Memory B cell (primary cell): ENCODE results near the gene ADORA2A.

Experiments used
- ATAC-seq: fragments of 150-1000 bp; cut with Tn5 transposase; 2 replicates; pipeline ENCODE4 v1.10.0; 2021; ENCODE audit warnings: low read depth, mild to moderate bottlenecking, moderate library complexity
- DNase-seq, 2 donors: peaks; one replicate each; pipeline ENCODE4 v3.0.0; 2022; ENCODE audit warnings: low spot score in 2 of 2
- H3K27ac Mint-ChIP-seq: one replicate; pipeline ENCODE4 v1.8.0; 2022; ENCODE audit warnings: mild to moderate bottlenecking, moderate library complexity, mixed read lengths
- H3K27me3 Mint-ChIP-seq: one replicate; pipeline ENCODE4 v1.8.0; 2022; ENCODE audit warnings: mixed read lengths
- H3K36me3 Mint-ChIP-seq: one replicate; pipeline ENCODE4 v1.8.0; 2022; ENCODE audit warnings: mild to moderate bottlenecking, mixed read lengths
- H3K4me1 Mint-ChIP-seq: one replicate; pipeline ENCODE4 v1.8.0; 2022; ENCODE audit warnings: mixed read lengths
- H3K4me3 Mint-ChIP-seq: one replicate; pipeline ENCODE4 v1.8.0; 2022; ENCODE audit warnings: mild to moderate bottlenecking, moderate library complexity, mixed read lengths
- H3K9me3 Mint-ChIP-seq: one replicate; pipeline ENCODE4 v1.8.0; 2022; ENCODE audit warnings: mixed read lengths

ADORA2A gene

GRCh38 chr22:24455039-24455438, 27.6 kb downstream of the ADORA2A start:
- Mint-ChIP-seq H3K36me3 (peaks cover 3% of the 10 kb centered on the region), H3K27me3 (no peaks in the 10 kb centered on the region), H3K27ac (no peak overlapping the region), H3K4me3 (no peak overlapping the region), H3K9me3 (peaks cover 2% of the 10 kb centered on the region), H3K4me1 (peaks cover 7% of the 10 kb centered on the region)
- ATAC-seq (no peak), DNase-seq (no peak)

DNA sequence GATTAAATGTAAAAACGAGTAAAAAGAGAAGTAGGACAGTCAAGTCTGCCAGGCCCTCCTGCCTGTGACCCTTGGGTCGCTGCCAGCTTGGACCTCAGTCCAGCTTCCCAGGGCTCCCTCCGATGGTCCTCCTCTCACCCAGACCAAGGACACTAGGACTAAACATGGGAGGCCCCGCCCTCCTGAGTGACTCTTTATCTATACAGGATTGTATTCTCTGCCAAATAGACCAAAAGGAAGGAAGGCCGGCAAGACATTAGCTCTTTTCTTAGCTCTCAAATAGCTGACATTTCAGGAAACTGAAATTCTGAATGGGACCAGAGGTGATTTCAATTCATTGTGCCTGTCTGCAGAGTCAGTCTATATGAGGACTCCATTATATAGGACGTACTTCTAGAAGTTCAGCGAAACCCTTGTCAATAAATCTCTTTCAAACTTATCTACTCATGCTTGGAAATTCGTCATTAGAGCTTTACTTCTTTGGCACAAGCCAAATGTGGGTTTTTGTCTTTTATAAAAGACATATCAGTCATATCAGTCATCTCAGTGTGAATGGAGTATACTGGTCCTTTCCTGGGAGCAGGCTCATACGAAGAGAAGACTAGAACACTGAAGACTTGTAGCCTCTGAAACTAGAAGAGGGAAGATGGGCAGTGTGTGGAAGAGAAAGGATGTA, 28.5 kb downstream of the ADORA2A start:
- Mint-ChIP-seq H3K4me3 (no peak overlapping the region), H3K27me3 (no peaks in the 10 kb centered on the region), H3K36me3 (no peaks in the 10 kb centered on the region), H3K27ac (no peak overlapping the region), H3K9me3 (no peaks in the 10 kb centered on the region), H3K4me1 (peaks cover 2% of the 10 kb centered on the region)
- DNase-seq (no peak), ATAC-seq (no peak)

DNA sequence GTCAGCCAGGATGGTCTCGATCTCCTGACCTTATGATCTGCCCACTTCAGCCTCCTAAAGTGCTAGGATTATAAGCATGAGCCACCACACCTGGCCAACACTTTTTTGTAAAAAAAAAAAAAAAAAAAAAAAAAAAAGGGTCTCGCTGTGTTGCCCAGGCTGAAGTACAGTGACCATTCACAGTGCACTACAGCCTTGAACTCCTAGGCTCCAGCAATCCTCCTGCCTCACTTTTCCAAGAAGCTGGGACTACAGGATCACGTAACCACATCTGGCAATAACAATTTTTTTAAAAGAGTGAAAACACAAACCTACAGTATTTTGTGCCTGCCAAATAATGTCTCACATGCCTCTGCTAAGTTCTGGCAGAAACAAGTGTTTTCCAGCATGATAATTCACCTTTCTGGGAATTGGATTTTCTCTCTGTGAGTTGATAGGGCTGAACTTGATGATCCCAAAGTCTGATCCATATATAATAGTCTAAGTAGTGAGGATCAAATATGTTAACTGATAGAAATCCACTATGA, 30.6 kb downstream of the ADORA2A start:
- DNase-seq (no peak), ATAC-seq (no peak)
- no peak overlapping the region for H3K27ac Mint-ChIP-seq
- H3K4me3 Mint-ChIP-seq, result no peak overlapping the region
- H3K9me3 Mint-ChIP-seq, result peaks cover 1% of the 10 kb centered on the region
- peaks cover 3% of the 10 kb centered on the region for H3K4me1 Mint-ChIP-seq
- H3K27me3 Mint-ChIP-seq, result no peaks in the 10 kb centered on the region
- peaks cover 2% of the 10 kb centered on the region for H3K36me3 Mint-ChIP-seq

GRCh38 chr22:24459911-24460310, 32.5 kb downstream of the ADORA2A start:
- DNase-seq, result no peak
- H3K27me3 Mint-ChIP-seq, result no peaks in the 10 kb centered on the region
- H3K36me3 Mint-ChIP-seq, result peaks cover 5% of the 10 kb centered on the region
- no peak overlapping the region for H3K4me3 Mint-ChIP-seq
- peaks cover 3% of the 10 kb centered on the region for H3K9me3 Mint-ChIP-seq
- H3K4me1 Mint-ChIP-seq, result peaks cover 9% of the 10 kb centered on the region
- no peak for ATAC-seq
- H3K27ac Mint-ChIP-seq, result no peak overlapping the region

GRCh38 chr22:24460418-24461089, 33.2 kb downstream of the ADORA2A start:
- no peak overlapping the region for H3K27ac Mint-ChIP-seq
- no peak for ATAC-seq
- peaks cover 5% of the 10 kb centered on the region for H3K36me3 Mint-ChIP-seq
- H3K4me3 Mint-ChIP-seq, result no peak overlapping the region
- no peak for DNase-seq
- H3K4me1 Mint-ChIP-seq, result peaks cover 10% of the 10 kb centered on the region
- peaks cover 3% of the 10 kb centered on the region for H3K9me3 Mint-ChIP-seq
- H3K27me3 Mint-ChIP-seq, result no peaks in the 10 kb centered on the region

GRCh38 chr22:24463071-24463760, 35.8 kb downstream of the ADORA2A start:
- Mint-ChIP-seq H3K27ac (peak overlapping the region; percentile 91), H3K36me3 (peaks cover 5% of the 10 kb centered on the region), H3K4me1 (peaks cover 19% of the 10 kb centered on the region), H3K9me3 (peaks cover 3% of the 10 kb centered on the region), H3K27me3 (no peaks in the 10 kb centered on the region), H3K4me3 (no peak overlapping the region)
- no peak for DNase-seq
- ATAC-seq, result peak; percentile 62

- DNase-seq (no peak), ATAC-seq (no peak)
- Mint-ChIP-seq H3K4me1 (peaks cover 17% of the 10 kb centered on the region), H3K27me3 (no peaks in the 10 kb centered on the region), H3K27ac (no peak overlapping the region), H3K4me3 (no peak overlapping the region), H3K36me3 (peaks cover 5% of the 10 kb centered on the region), H3K9me3 (peaks cover 3% of the 10 kb centered on the region)
Measured at GRCh38 chr22:24465566-24465965, 38.2 kb downstream of the ADORA2A start.

DNA sequence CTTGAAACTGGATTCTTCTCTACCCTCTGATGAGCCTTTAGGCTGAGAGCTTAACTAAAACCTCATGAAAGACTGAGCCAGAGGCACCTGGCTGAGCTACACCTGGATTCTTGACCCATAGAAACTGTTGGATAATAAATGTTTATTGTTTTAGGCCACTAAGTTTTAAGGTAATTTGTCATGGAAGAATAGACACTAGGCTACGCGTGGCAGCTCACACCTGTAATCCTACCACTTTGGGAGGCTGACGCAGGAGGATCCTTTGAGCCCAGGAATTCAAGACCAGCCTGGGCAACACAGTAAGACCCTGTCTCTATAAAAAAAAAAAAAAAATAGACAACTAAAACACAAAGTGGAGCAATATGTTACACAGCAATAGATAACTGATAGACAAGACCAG, 38.6 kb downstream of the ADORA2A start:
- Mint-ChIP-seq H3K36me3 (peaks cover 5% of the 10 kb centered on the region), H3K4me1 (peaks cover 17% of the 10 kb centered on the region), H3K27ac (peak overlapping the region; percentile 78), H3K9me3 (peaks cover 3% of the 10 kb centered on the region), H3K27me3 (no peaks in the 10 kb centered on the region), H3K4me3 (no peak overlapping the region)
- ATAC-seq, result no peak
- no peak for DNase-seq

DNA sequence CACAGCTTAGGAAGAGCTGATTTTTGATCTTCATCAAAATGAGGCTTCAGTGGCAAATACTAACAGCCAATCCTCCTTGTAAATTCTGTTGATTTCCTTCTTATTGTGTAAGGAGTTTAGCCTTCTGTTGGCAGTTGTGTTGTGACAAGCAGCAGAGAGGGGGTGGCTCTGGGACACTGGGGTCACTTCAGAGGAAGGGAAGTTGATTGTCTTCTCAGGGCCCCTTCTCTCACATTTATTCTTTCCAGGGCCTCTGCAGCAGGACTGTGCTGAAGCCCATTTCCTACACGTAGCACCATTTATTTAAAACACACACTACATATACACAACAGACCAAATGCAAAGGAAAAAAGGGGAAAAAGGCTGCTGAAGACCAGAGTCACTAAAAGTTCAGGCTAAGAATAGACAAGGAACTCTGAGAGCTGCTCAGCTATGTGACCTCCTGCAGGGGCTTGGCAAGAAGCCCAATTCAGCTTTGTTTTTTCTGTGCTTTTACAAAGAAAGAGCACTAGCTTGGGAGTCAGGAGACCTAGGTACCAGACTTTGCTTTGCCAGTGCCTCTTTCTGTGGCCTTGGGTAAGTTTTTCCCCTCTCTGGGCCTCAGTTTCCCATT, 39.4 kb downstream of the ADORA2A start:
- no peak for DNase-seq

DNA sequence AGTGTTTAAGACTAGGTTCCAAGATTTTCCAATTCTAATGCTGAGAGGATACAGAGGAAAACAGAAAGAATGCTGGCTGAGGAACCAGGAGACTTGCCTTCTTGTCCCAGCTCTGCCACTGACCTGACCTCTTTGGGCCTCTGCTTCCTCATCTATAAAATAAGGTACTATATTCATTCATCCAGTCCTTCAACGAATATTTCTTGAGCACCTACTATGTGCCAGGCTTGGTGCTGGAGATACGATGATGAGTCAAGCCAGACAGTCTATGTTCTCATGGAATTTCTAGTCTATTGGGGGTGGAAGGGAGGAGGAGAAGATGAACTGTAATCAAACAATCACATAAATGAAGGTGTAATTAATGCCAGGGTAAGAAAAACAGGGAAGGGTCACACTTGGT, 39.9 kb downstream of the ADORA2A start:
- H3K27me3 Mint-ChIP-seq, result no peaks in the 10 kb centered on the region
- H3K9me3 Mint-ChIP-seq, result peaks cover 1% of the 10 kb centered on the region
- H3K4me1 Mint-ChIP-seq, result peaks cover 19% of the 10 kb centered on the region
- H3K27ac Mint-ChIP-seq, result peak overlapping the region; percentile 58
- peaks cover 3% of the 10 kb centered on the region for H3K36me3 Mint-ChIP-seq
- no peak overlapping the region for H3K4me3 Mint-ChIP-seq
- ATAC-seq (no peak), DNase-seq (no peak)

More for the DNA sequence above, 39.4 kb downstream of the ADORA2A start:
- Mint-ChIP-seq H3K27me3 (no peaks in the 10 kb centered on the region), H3K27ac (peak overlapping the region; percentile 78), H3K36me3 (peaks cover 5% of the 10 kb centered on the region), H3K9me3 (peaks cover 3% of the 10 kb centered on the region), H3K4me1 (peaks cover 19% of the 10 kb centered on the region), H3K4me3 (no peak overlapping the region)
- ATAC-seq, result no peak

DNA sequence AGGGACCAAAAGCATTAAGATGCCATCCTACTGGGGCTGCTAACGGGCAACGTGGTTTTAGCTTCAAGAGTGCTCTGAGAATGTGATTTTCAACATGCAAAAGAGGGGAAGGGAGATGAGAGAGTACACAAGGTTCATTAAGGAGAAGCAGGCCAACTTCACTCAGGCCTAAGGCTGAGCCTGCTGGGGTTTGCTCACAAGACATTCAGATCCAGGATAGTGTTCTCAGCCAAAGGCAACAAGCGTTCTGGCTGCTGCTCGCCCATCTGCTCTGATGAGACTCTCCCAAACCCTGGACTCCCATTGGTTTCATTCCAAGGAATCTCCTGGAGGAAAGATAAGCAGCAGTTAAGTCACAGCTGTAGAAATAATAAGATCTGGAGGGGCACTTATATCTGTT, 44.2 kb downstream of the ADORA2A start:
- ATAC-seq, result no peak
- H3K4me1 Mint-ChIP-seq, result peaks cover 17% of the 10 kb centered on the region
- no peaks in the 10 kb centered on the region for H3K9me3 Mint-ChIP-seq
- no peak overlapping the region for H3K27ac Mint-ChIP-seq
- H3K27me3 Mint-ChIP-seq, result no peaks in the 10 kb centered on the region
- no peak overlapping the region for H3K4me3 Mint-ChIP-seq
- no peaks in the 10 kb centered on the region for H3K36me3 Mint-ChIP-seq
- no peak for DNase-seq

GRCh38 chr22:24473284-24473683, 45.9 kb downstream of the ADORA2A start:
- H3K36me3 Mint-ChIP-seq, result no peaks in the 10 kb centered on the region
- no peak overlapping the region for H3K4me3 Mint-ChIP-seq
- peaks cover 10% of the 10 kb centered on the region for H3K4me1 Mint-ChIP-seq
- ATAC-seq (peak; percentile 90), DNase-seq (no peak)
- H3K9me3 Mint-ChIP-seq, result no peaks in the 10 kb centered on the region
- H3K27ac Mint-ChIP-seq, result no peak overlapping the region
- no peaks in the 10 kb centered on the region for H3K27me3 Mint-ChIP-seq

DNA sequence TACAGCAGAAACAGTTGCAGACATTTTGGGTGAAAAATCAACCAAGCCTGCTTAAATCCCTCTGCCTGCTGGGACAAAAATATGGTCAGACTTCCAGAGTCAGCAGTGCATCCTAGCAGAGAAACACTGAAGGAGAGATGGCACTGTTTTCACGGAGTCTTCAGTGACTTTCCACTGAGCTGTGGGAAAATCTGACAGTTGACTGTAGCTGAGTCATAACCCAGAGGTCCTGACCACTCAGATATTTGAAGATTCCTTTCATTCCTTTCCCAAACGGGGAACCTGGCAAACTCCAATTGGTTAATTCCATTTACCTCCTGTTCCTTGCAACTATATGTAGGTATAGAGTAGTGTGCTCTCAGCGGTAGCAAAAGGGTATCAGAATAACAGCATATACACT, 46.8 kb downstream of the ADORA2A start:
- H3K27ac Mint-ChIP-seq, result no peak overlapping the region
- no peak for DNase-seq
- H3K36me3 Mint-ChIP-seq, result no peaks in the 10 kb centered on the region
- no peaks in the 10 kb centered on the region for H3K9me3 Mint-ChIP-seq
- no peak for ATAC-seq
- H3K4me1 Mint-ChIP-seq, result peaks cover 10% of the 10 kb centered on the region
- H3K27me3 Mint-ChIP-seq, result no peaks in the 10 kb centered on the region
- H3K4me3 Mint-ChIP-seq, result no peak overlapping the region
